Fibroblast of lung (primary cell): ENCODE data around the gene PTK7. TPM values are rescaled to one million over a fixed set of nuclear protein-coding genes. Genes with fewer than 3 reads are reported as not detected.

Experiments
- DNase-seq, 2 donors: peaks; one replicate each; pipeline versions ENCODE4 v3.0.0 to v3.0.0-alpha.2; 2010; ENCODE audit warnings: low read depth in 2 of 2
- H2AFZ ChIP-seq: 2 replicates; pipeline ENCODE4 v1.5.1; 2012; ENCODE audit warnings: low read length, control low read depth, inconsistent platforms
- H3K27ac ChIP-seq: 2 replicates; pipeline ENCODE4 v1.5.1; 2011; ENCODE audit warnings: low read length, control low read depth; ENCODE audit not compliant: insufficient read depth
- H3K27me3 ChIP-seq: 2 replicates; pipeline ENCODE4 v1.5.1; 2011; ENCODE audit warnings: mild to moderate bottlenecking, low read length; ENCODE audit not compliant: control insufficient read depth, insufficient read depth
- H3K36me3 ChIP-seq: 2 replicates; pipeline ENCODE4 v1.5.1; 2011; ENCODE audit warnings: low read length; ENCODE audit not compliant: control insufficient read depth, insufficient read depth
- H3K4me1 ChIP-seq: 2 replicates; pipeline ENCODE4 v1.5.1; 2011; ENCODE audit warnings: low read length; ENCODE audit not compliant: control insufficient read depth, insufficient read depth; ENCODE audit errors: extremely low read depth
- H3K4me2 ChIP-seq: 2 replicates; pipeline ENCODE4 v1.5.1; 2011; ENCODE audit warnings: low read length, control low read depth; ENCODE audit not compliant: insufficient read depth; ENCODE audit errors: extremely low read depth
- H3K4me3 ChIP-seq, 4 experiments: fragments of 200-600 bp in 1 of 4; sonication (generic) in 1 of 4; replicated peaks in 1 of 4; 2 replicates each; pipeline ENCODE4 v1.5.1; 2011 to 2016; ENCODE audit warnings: low read length in 4 of 4, low read depth in 3 of 4, mild to moderate bottlenecking in 3 of 4, control low read depth in 2 of 4, inconsistent platforms in 1 of 4, mixed read lengths in 1 of 4; ENCODE audit not compliant: insufficient read depth in 1 of 4; ENCODE audit errors: control extremely low read depth in 1 of 4
- H3K79me2 ChIP-seq: 2 replicates; pipeline ENCODE4 v1.5.1; 2012; ENCODE audit warnings: mild to moderate bottlenecking, low read length, inconsistent platforms; ENCODE audit not compliant: control insufficient read depth, insufficient read depth
- H3K9ac ChIP-seq: 2 replicates; pipeline ENCODE4 v1.5.1; 2011; ENCODE audit warnings: mild to moderate bottlenecking, low read length, control low read depth; ENCODE audit not compliant: insufficient read depth
- H3K9me3 ChIP-seq: 2 replicates; pipeline ENCODE4 v1.5.1; 2012; ENCODE audit warnings: low read depth, low read length; ENCODE audit not compliant: control insufficient read depth, insufficient read depth
- H4K20me1 ChIP-seq: 2 replicates; pipeline ENCODE4 v1.5.1; 2011; ENCODE audit warnings: low read length; ENCODE audit not compliant: control insufficient read depth, insufficient read depth; ENCODE audit errors: extremely low read depth
- CTCF ChIP-seq, 2 donors: IDR thresholded peaks in 1 of 2; conservative IDR thresholded peaks in 1 of 2; 1 replicate in 1 of 2; 2 replicates in 1 of 2; pipeline ENCODE4 v1.5.1; 2011 to 2012; ENCODE audit warnings: low read length in 2 of 2, control low read depth in 1 of 2, inconsistent platforms in 1 of 2, low read depth in 1 of 2, mild to moderate bottlenecking in 1 of 2
- EZH2 ChIP-seq: IDR thresholded peaks from 2 replicates; pipeline ENCODE4 v1.5.1; 2012; ENCODE audit warnings: low read length, control low read depth, mild to moderate bottlenecking; ENCODE audit errors: missing control alignments
- polyA plus RNA-seq, 2 donors: library from polyadenylated mRNA; depleted of rRNA in 1 of 2; stranded (reverse) in 1 of 2; unstranded in 1 of 2; fragments of >200 nt; gene quantifications; 2 replicates each; pipeline ENCODE4 v1.2.1, GENCODE V29; 2011 to 2012; ENCODE audit warnings: missing spikeins in 1 of 2
- total RNA-seq: library from RNA; depleted of rRNA; stranded (reverse); fragments of >200 nt; gene quantifications from 2 replicates; pipeline ENCODE4 v1.2.1, GENCODE V29; 2014

PTK7 gene
- total and polyA plus RNA-seq, 2 donors (not counting 1 experiment from before 2014, with no cell fraction given) = 145 to 149 TPM

GRCh38 chr6:43043310-43043709 is 32.8 kb upstream of the PTK7 start:
- Histone ChIP-seq H3K4me2 (no peak overlapping the region), H3K9ac (no peak overlapping the region), H3K27ac (no peak overlapping the region), H3K4me1 (no peaks in the 10 kb centered on the region), H3K36me3 (peaks cover 28% of the 10 kb centered on the region), H2AFZ (no peak overlapping the region), H3K27me3 (no peaks in the 10 kb centered on the region), H4K20me1 (no peaks in the 10 kb centered on the region), H3K9me3 (no peaks in the 10 kb centered on the region), H3K79me2 (no peaks in the 10 kb centered on the region), H3K4me3 (no peak overlapping the region)
- TF ChIP-seq EZH2 = no peak
- TF ChIP-seq CTCF (conservative IDR thresholded peaks at IDR 0.05 in 1 of 2, IDR thresholded peaks at IDR 0.05 in 1 of 2; ENCODE audit: low read depth in 1 of 2, low read length in 2 of 2) = no peak
- DNase-seq = no peak

- no peaks in the 10 kb centered on the region for H4K20me1 ChIP-seq
- H3K4me2 ChIP-seq = no peak overlapping the region
- H3K4me1 ChIP-seq = no peaks in the 10 kb centered on the region
- H3K9ac ChIP-seq = no peak overlapping the region
- H3K36me3 ChIP-seq = peaks cover 24% of the 10 kb centered on the region
- TF ChIP-seq EZH2 (no peak), CTCF (conservative IDR thresholded peaks at IDR 0.05 in 1 of 2, IDR thresholded peaks at IDR 0.05 in 1 of 2; ENCODE audit: low read depth in 1 of 2, low read length in 2 of 2) (no peak)
- no peak overlapping the region for H2AFZ ChIP-seq
- H3K27me3 ChIP-seq = no peaks in the 10 kb centered on the region
- no peaks in the 10 kb centered on the region for H3K9me3 ChIP-seq
- no peak overlapping the region for H3K27ac ChIP-seq
- DNase-seq = no peak
- no peaks in the 10 kb centered on the region for H3K79me2 ChIP-seq
- no peak overlapping the region for H3K4me3 ChIP-seq
Observed at GRCh38 chr6:43045371-43045930, 30.7 kb upstream of the PTK7 start.

GRCh38 chr6:43047998-43048397 is 28.1 kb upstream of the PTK7 start:
- Histone ChIP-seq H3K9ac (no peak overlapping the region), H3K4me1 (peaks cover 2% of the 10 kb centered on the region), H3K27ac (no peak overlapping the region), H3K4me3 (no peak overlapping the region), H3K79me2 (peaks cover 14% of the 10 kb centered on the region), H3K4me2 (no peak overlapping the region), H3K27me3 (no peaks in the 10 kb centered on the region), H4K20me1 (no peaks in the 10 kb centered on the region), H3K9me3 (no peaks in the 10 kb centered on the region), H2AFZ (no peak overlapping the region), H3K36me3 (peaks cover 27% of the 10 kb centered on the region)
- DNase-seq = no peak
- no peak for TF ChIP-seq CTCF (conservative IDR thresholded peaks at IDR 0.05 in 1 of 2, IDR thresholded peaks at IDR 0.05 in 1 of 2; ENCODE audit: low read depth in 1 of 2, low read length in 2 of 2)
- no peak for TF ChIP-seq EZH2
